Bronchial epithelial cell (primary cell): ENCODE data around the gene RNGTT. TPM values are rescaled to one million over a fixed set of nuclear protein-coding genes. Genes with fewer than 3 reads are reported as not detected.
"Not testable (repeated sequence)": the region's sequence is repeated elsewhere in the genome, so short reads cannot be mapped to it uniquely, and the experiment has no call there.

Experiments used
- DNase-seq: peaks from one replicate; pipeline ENCODE4 v3.0.0-alpha.2; 2010; ENCODE audit warnings: low read depth
- FAIRE-seq: peaks from 2 replicates; lab custom pipeline; 2011; peaks lifted over from hg19 to GRCh38; lab: Jason Lieb, UNC
- H3K27me3 ChIP-seq: 2 replicates; pipeline ENCODE4 v1.5.1; 2011; ENCODE audit warnings: low read length; ENCODE audit not compliant: control insufficient read depth, insufficient read depth
- H3K36me3 ChIP-seq: 2 replicates; pipeline ENCODE4 v1.5.1; 2011; ENCODE audit warnings: low read length; ENCODE audit not compliant: control insufficient read depth, insufficient read depth
- H3K4me3 ChIP-seq: 2 replicates; pipeline ENCODE4 v1.5.1; 2011; ENCODE audit warnings: mild to moderate bottlenecking, low read depth, low read length, control low read depth
- total RNA-seq: library from RNA; depleted of rRNA; stranded (reverse); fragments of >200 nt; gene quantifications from 2 replicates; pipeline ENCODE4 v1.2.1, GENCODE V29; 2014
- TF ChIP-seq, protein P1 (sequence below): IDR thresholded peaks from 2 replicates; pipeline ENCODE4 v1.5.1; 2011; ENCODE audit warnings: mild to moderate bottlenecking, moderate library complexity, low read length, control low read depth, inconsistent platforms; ENCODE audit not compliant: insufficient read depth, severe bottlenecking

The RNGTT gene
- total RNA-seq, 1 donor from 2014 or later: 20.8 TPM

DNA sequence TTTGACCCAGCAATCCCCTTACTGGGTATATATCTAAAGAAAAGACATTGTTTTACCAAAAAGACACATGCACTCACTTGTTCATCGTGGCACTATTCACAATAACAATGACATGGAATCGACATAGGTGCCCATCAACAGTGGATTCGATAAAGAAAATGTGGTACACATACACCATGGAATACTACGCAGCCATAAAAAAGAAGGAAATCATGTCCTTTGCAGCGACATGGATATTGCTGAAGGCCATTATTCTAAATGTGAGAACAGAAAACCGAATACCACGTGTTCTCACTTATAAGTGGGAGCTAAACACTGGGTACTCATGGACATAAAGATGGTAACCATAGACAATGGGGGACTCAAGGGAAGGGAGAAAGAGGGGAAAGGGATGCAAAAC is 222.3 kb downstream of the RNGTT start:
- Histone ChIP-seq H3K27me3 (no peaks in the 10 kb centered on the region), H3K36me3 (no peaks in the 10 kb centered on the region), H3K4me3 (no peak overlapping the region)
- DNase-seq (no peak), FAIRE-seq (no peak)
- TF ChIP-seq, protein P1, sequence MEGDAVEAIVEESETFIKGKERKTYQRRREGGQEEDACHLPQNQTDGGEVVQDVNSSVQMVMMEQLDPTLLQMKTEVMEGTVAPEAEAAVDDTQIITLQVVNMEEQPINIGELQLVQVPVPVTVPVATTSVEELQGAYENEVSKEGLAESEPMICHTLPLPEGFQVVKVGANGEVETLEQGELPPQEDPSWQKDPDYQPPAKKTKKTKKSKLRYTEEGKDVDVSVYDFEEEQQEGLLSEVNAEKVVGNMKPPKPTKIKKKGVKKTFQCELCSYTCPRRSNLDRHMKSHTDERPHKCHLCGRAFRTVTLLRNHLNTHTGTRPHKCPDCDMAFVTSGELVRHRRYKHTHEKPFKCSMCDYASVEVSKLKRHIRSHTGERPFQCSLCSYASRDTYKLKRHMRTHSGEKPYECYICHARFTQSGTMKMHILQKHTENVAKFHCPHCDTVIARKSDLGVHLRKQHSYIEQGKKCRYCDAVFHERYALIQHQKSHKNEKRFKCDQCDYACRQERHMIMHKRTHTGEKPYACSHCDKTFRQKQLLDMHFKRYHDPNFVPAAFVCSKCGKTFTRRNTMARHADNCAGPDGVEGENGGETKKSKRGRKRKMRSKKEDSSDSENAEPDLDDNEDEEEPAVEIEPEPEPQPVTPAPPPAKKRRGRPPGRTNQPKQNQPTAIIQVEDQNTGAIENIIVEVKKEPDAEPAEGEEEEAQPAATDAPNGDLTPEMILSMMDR: no peak

DNA sequence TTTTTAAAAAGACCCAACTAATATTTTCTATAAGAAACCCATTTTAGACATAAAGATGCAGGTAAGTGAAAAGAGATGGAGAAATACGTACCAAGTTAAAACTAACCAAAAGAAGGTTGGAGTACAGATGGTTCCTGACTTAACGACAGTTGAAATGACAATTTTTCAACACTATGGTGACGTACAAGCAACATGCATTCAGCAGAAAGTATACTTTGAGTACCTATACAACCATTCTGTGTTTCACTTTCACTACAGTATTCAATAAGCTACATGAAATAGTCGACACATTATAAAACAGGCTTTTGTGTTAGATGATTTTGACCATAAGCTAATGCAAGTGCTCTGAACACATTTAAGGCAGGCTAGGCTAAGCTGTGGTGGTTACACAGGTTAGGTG is 228.9 kb downstream of the RNGTT start:
- TF ChIP-seq, protein P1: no peak
- no peak for FAIRE-seq
- H3K27me3 ChIP-seq: no peaks in the 10 kb centered on the region
- no peak for DNase-seq
- H3K36me3 ChIP-seq: no peaks in the 10 kb centered on the region
- H3K4me3 ChIP-seq: no peak overlapping the region

DNA sequence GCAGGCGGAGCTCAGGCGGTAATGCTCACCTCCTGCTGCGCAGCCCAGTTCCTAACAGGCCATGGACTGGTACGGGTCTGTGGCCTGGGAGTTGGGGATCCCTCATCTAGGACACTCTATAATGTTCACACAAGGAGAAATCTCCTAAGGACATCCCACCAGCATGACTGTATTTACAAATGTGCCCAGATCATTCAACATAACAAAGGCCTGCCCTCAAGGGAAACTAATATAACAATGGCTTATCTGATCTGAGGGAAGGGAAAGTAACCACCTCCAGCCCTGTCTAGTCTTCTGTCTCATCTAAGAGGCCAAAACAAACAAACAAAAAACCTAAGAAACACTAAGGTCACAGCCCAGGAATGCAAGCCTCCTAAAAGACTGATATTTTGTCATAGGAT is 232.8 kb downstream of the RNGTT start:
- FAIRE-seq (no peak), DNase-seq (peak; percentile 50)
- no peak overlapping the region for H3K4me3 ChIP-seq
- no peaks in the 10 kb centered on the region for H3K36me3 ChIP-seq
- TF ChIP-seq, protein P1: no peak
- H3K27me3 ChIP-seq: no peaks in the 10 kb centered on the region

DNA sequence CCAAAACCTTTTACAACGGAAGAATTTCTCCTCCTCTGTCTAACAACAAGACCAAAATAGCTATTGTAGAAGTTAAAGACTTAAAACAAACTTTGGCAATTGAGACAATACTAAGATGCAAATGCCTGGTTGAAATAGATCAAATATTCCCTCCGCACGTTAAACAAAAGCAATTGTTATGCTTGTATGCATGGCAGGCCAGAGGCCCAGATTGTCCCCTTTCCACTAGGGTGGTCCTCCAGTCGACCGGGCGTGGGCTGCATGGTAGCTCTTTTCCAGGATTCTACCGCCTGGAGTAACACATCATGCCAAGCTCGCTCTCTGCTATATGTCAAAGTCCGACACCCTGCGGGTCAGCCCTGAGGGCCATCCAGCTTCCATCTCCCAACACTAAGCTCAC is 234.7 kb downstream of the RNGTT start:
- FAIRE-seq (no peak), DNase-seq (no peak)
- Histone ChIP-seq H3K27me3 (no peaks in the 10 kb centered on the region), H3K4me3 (no peak overlapping the region), H3K36me3 (no peaks in the 10 kb centered on the region)
- TF ChIP-seq, protein P1: no peak

DNA sequence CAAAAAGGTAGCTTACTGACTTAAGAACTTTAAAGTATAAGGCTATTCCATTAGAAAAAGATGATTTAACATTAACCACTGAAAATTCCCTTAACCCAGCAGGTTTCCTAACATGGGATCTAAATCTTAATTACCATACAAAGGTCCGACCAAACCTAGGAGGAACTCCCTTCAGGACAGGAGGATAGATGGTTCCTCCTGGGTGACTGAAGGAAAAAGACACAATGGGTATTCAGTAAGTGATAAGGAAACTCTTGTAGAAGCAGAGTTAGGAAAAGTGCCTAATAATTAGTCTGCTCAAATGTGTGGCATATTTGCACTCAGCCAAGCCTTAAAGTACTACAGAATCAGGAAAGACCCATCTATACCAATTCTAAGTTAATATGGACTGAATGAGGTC is 237.0 kb downstream of the RNGTT start:
- FAIRE-seq, DNase-seq, H3K27me3 ChIP-seq, H3K4me3 ChIP-seq, H3K36me3 ChIP-seq: not testable (repeated sequence)

DNA sequence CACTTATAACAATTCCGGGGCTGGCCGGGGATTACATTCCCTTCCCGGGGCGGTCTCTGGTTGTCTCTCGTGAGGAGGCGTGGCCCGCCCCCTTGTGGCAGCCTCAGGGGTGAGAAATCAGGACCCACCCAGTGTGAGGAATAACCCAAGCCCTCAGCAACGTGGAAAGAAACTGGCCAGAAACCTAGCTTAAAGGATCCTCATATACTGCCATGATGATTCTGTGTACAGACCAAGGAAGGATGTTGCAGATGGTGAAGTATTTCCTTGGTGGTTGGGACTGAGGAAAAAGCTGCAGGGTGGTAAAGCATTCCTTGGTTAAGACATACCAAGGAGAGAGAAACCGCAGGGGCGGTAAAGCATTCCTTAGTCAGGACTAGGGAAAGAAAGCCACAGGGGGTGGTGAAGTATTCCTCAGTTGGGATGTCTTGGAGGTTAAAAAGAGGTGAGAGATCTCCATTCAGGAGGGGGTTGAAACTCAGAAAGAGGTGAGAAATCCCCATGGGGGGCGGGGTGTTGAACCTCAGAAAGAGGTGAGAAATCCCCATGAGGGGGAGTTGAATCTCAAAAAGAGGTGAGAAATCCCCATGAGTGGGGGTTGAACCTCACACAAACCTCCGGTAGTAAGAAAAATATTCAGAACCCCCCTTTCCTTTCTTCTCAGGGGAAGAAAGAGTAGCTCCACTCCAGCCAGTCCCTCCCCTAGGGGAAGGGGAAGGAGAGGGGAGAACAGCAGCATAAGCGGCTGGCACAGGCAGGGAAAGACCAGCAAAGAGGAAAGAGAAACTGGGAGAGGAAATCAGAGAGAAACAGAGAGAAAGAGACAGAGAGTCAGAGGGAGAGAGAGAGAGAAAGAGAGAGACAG is 238.1 kb downstream of the RNGTT start:
- FAIRE-seq (no peak), DNase-seq (no peak)
- no peaks in the 10 kb centered on the region for H3K27me3 ChIP-seq
- H3K36me3 ChIP-seq: no peaks in the 10 kb centered on the region
- TF ChIP-seq, protein P1: no peak
- no peak overlapping the region for H3K4me3 ChIP-seq
